ENCODE measurements around the gene RHBG.

- TF ChIP-seq CTCF (IDR thresholded peaks at IDR 0.05) (no peak), POLR2AphosphoS5 (IDR thresholded peaks at IDR 0.05) (no peak)
Measured at GRCh38 chr1:156357977-156358376, 11.0 kb upstream of the RHBG start.

Measured in prostate gland (tissue), 2 donors.